GM18508 (cell line): ENCODE measurements around the gene ATAD3B.

Experiments used
- ATAC-seq: cut with Tn5 transposase; IDR thresholded peaks from one replicate; pipeline ENCODE4 v1.9.1; 2021; ENCODE audit warnings: moderate number of reproducible peaks; ENCODE audit not compliant: insufficient read depth, unreplicated experiment

The ATAD3B gene

GRCh38 chr1:1540818-1541628 lies 69.5 kb downstream of the ATAD3B start:
- ATAC-seq, result no peak

- ATAC-seq, result no peak
These were observed 70.6 kb downstream of the ATAD3B start for GRCh38 chr1:1541956-1542765.

- ATAC-seq, result no peak
These were observed 71.5 kb downstream of the ATAD3B start for GRCh38 chr1:1542766-1543705.

GRCh38 chr1:1543706-1544099 lies 72.1 kb downstream of the ATAD3B start:
- ATAC-seq, result no peak

- ATAC-seq, result no peak
These were observed 73.0 kb downstream of the ATAD3B start for GRCh38 chr1:1544544-1544943.
